GM18909 (cell line): Measurements from ENCODE around the gene SLC43A1.

Source experiments
- ATAC-seq: cut with Tn5 transposase; IDR thresholded peaks from one replicate; pipeline ENCODE4 v1.9.1; 2021; ENCODE audit warnings: mild to moderate bottlenecking; ENCODE audit not compliant: unreplicated experiment, poor library complexity

Gene SLC43A1

GRCh38 chr11:57499983-57500461, 15.5 kb downstream of the SLC43A1 start:
- ATAC-seq: peak; percentile 6

- ATAC-seq: peak; percentile 100
Measured at GRCh38 chr11:57499413-57499982, 16.0 kb downstream of the SLC43A1 start.

GRCh38 chr11:57498540-57498939, 17.0 kb downstream of the SLC43A1 start:
- ATAC-seq: no peak

- ATAC-seq: no peak
Measured at GRCh38 chr11:57497303-57498247, 17.9 kb downstream of the SLC43A1 start.

- ATAC-seq: no peak
Measured at GRCh38 chr11:57496109-57496820, 19.2 kb downstream of the SLC43A1 start.

- ATAC-seq: peak; percentile 76
Measured at GRCh38 chr11:57493507-57494503, 21.7 kb downstream of the SLC43A1 start.

- ATAC-seq: peak; percentile 41
Measured at GRCh38 chr11:57491371-57492061, 24.0 kb downstream of the SLC43A1 start.

GRCh38 chr11:57490456-57491248, 24.9 kb downstream of the SLC43A1 start:
- no peak for ATAC-seq

- ATAC-seq: no peak
Measured at GRCh38 chr11:57487920-57488659, 27.4 kb downstream of the SLC43A1 start.

- no peak for ATAC-seq
Measured at GRCh38 chr11:57487021-57487778, 28.3 kb downstream of the SLC43A1 start.

- ATAC-seq: no peak
Measured at GRCh38 chr11:57485217-57485990, 30.1 kb downstream of the SLC43A1 start.

- peak; percentile 73 for ATAC-seq
Measured at GRCh38 chr11:57484141-57484710, 31.3 kb downstream of the SLC43A1 start.

- ATAC-seq: no peak
Measured at GRCh38 chr11:57483562-57483918, 32.0 kb downstream of the SLC43A1 start.

- ATAC-seq: peak; percentile 50
Measured at GRCh38 chr11:57482782-57483561, 32.5 kb downstream of the SLC43A1 start.
